ENCODE measurements around the gene GOSR2. TPM values are rescaled to one million over a fixed set of nuclear protein-coding genes. Genes with fewer than 3 reads are reported as not detected.
A peak's percentile ranks its signal among the peaks of the same experiment; 100 is the strongest.

GOSR2 gene
- total and polyA plus RNA-seq, 9 of the 15 experiments (the other 6 are each of a cell fraction or from before 2014, with no cell fraction given): 32.7 to 96.3 (median 48.9) TPM

DNA sequence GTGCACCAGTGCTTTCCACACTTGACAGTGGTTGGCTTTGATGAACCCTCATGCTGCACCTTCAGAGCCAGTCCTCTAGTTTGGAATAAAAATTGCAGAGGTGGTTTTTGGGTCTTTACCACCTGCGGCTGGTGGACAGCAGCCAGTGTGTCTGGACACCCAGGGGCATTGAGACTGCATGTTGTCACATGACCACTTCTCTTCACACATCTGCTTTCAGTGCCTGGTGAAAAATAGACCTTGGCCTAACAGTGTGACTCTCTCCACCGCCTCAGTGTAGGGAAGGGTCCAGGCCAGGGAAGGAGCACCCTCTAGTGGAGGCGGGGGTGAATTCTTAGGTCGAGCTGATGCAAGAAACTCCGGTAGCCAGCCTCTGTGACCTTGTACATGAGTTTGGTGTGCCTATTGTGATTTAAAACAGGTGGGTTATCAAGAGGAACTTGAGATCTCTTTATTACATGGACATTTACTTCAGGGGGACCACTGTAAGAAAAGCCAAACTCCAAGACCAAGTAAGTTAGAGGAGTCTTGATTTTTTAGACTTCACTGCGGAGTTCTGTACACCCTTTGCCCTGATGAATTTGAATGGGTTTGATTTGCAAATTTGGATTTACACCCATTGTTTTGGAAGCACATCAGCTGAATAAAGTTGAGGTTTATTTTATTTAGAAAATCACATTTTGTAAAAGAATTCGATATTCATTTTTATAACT lies 17.9 kb downstream of the GOSR2 start (continued):
- TF ChIP-seq RCOR1 (IDR thresholded peaks at IDR 0.05; ENCODE audit: borderline replicate concordance in 1 of 2, low read depth in 2 of 2, low read length in 2 of 2) (0 out of 4 replicates have a peak, but pooled peaks of 1 of the 2 experiments have one; percentile 22), TOE1 (IDR thresholded peaks at IDR 0.05; ENCODE audit: borderline replicate concordance) (peak; percentile 91), TOE1 (CRISPR knock-in tag; IDR thresholded peaks at IDR 0.05; ENCODE audit: borderline replicate concordance, low read depth) (no peak), ZNF282 (CRISPR knock-in tag; IDR thresholded peaks at IDR 0.05) (no peak), CEBPB (tag; IDR thresholded peaks at IDR 0.05) (peak; percentile 56), PKNOX1 (IDR thresholded peaks at IDR 0.05) (no peak), ZNF696 (CRISPR knock-in tag; conservative IDR thresholded peaks at IDR 0.05) (no peak), NFATC3 (IDR thresholded peaks at IDR 0.05) (0 out of 2 replicates have a peak, but pooled peaks have one; percentile 12), TBL1XR1 (IDR thresholded peaks at IDR 0.05; ENCODE audit: low read length in 2 of 2) (no peak), ZNF76 (CRISPR knock-in tag; IDR thresholded peaks at IDR 0.05; ENCODE audit: borderline replicate concordance) (no peak), ZNF561 (CRISPR knock-in tag; conservative IDR thresholded peaks at IDR 0.05) (no peak), RB1 (IDR thresholded peaks at IDR 0.05; ENCODE audit: low read depth) (0 out of 2 replicates have a peak, but pooled peaks have one; percentile 55)
- TF ChIP-seq, protein P1, sequence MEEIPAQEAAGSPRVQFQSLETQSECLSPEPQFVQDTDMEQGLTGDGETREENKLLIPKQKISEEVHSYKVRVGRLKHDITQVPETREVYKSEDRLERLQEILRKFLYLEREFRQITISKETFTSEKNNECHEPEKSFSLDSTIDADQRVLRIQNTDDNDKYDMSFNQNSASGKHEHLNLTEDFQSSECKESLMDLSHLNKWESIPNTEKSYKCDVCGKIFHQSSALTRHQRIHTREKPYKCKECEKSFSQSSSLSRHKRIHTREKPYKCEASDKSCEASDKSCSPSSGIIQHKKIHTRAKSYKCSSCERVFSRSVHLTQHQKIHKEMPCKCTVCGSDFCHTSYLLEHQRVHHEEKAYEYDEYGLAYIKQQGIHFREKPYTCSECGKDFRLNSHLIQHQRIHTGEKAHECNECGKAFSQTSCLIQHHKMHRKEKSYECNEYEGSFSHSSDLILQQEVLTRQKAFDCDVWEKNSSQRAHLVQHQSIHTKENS (CRISPR knock-in tag; IDR thresholded peaks at IDR 0.05): no peak
- TF ChIP-seq, protein P2, sequence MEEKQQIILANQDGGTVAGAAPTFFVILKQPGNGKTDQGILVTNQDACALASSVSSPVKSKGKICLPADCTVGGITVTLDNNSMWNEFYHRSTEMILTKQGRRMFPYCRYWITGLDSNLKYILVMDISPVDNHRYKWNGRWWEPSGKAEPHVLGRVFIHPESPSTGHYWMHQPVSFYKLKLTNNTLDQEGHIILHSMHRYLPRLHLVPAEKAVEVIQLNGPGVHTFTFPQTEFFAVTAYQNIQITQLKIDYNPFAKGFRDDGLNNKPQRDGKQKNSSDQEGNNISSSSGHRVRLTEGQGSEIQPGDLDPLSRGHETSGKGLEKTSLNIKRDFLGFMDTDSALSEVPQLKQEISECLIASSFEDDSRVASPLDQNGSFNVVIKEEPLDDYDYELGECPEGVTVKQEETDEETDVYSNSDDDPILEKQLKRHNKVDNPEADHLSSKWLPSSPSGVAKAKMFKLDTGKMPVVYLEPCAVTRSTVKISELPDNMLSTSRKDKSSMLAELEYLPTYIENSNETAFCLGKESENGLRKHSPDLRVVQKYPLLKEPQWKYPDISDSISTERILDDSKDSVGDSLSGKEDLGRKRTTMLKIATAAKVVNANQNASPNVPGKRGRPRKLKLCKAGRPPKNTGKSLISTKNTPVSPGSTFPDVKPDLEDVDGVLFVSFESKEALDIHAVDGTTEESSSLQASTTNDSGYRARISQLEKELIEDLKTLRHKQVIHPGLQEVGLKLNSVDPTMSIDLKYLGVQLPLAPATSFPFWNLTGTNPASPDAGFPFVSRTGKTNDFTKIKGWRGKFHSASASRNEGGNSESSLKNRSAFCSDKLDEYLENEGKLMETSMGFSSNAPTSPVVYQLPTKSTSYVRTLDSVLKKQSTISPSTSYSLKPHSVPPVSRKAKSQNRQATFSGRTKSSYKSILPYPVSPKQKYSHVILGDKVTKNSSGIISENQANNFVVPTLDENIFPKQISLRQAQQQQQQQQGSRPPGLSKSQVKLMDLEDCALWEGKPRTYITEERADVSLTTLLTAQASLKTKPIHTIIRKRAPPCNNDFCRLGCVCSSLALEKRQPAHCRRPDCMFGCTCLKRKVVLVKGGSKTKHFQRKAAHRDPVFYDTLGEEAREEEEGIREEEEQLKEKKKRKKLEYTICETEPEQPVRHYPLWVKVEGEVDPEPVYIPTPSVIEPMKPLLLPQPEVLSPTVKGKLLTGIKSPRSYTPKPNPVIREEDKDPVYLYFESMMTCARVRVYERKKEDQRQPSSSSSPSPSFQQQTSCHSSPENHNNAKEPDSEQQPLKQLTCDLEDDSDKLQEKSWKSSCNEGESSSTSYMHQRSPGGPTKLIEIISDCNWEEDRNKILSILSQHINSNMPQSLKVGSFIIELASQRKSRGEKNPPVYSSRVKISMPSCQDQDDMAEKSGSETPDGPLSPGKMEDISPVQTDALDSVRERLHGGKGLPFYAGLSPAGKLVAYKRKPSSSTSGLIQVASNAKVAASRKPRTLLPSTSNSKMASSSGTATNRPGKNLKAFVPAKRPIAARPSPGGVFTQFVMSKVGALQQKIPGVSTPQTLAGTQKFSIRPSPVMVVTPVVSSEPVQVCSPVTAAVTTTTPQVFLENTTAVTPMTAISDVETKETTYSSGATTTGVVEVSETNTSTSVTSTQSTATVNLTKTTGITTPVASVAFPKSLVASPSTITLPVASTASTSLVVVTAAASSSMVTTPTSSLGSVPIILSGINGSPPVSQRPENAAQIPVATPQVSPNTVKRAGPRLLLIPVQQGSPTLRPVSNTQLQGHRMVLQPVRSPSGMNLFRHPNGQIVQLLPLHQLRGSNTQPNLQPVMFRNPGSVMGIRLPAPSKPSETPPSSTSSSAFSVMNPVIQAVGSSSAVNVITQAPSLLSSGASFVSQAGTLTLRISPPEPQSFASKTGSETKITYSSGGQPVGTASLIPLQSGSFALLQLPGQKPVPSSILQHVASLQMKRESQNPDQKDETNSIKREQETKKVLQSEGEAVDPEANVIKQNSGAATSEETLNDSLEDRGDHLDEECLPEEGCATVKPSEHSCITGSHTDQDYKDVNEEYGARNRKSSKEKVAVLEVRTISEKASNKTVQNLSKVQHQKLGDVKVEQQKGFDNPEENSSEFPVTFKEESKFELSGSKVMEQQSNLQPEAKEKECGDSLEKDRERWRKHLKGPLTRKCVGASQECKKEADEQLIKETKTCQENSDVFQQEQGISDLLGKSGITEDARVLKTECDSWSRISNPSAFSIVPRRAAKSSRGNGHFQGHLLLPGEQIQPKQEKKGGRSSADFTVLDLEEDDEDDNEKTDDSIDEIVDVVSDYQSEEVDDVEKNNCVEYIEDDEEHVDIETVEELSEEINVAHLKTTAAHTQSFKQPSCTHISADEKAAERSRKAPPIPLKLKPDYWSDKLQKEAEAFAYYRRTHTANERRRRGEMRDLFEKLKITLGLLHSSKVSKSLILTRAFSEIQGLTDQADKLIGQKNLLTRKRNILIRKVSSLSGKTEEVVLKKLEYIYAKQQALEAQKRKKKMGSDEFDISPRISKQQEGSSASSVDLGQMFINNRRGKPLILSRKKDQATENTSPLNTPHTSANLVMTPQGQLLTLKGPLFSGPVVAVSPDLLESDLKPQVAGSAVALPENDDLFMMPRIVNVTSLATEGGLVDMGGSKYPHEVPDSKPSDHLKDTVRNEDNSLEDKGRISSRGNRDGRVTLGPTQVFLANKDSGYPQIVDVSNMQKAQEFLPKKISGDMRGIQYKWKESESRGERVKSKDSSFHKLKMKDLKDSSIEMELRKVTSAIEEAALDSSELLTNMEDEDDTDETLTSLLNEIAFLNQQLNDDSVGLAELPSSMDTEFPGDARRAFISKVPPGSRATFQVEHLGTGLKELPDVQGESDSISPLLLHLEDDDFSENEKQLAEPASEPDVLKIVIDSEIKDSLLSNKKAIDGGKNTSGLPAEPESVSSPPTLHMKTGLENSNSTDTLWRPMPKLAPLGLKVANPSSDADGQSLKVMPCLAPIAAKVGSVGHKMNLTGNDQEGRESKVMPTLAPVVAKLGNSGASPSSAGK (IDR thresholded peaks at IDR 0.05): peak; percentile 46; the same call in 1 of the 2 replicates
